ENCODE measurements around the gene BBS1. TPM values are rescaled to one million over a fixed set of nuclear protein-coding genes. Genes with fewer than 3 reads are reported as not detected.

BBS1 gene
- total RNA-seq, 3 donors from 2014 or later: 51.5 to 79.5 (median 63.8) TPM

- Histone ChIP-seq H3K27me3 (no peaks in the 10 kb centered on the region), H3K27ac (no peak overlapping the region), H3K9me3 (no peaks in the 10 kb centered on the region), H3K36me3 (no peaks in the 10 kb centered on the region), H3K4me1 (peaks cover 0 to 4% of the 10 kb centered on the region in 2 donors), H3K4me3 (no peak overlapping the region)
- intact Hi-C loops (cut with DNase I; ENCODE audit: low total_unique reads): no loop called here
- TF ChIP-seq POLR2A (IDR thresholded peaks at IDR 0.05) (no peak), CTCF (IDR thresholded peaks at IDR 0.05) (no peak), POLR2AphosphoS5 (IDR thresholded peaks at IDR 0.05) (no peak)
- DNase-seq (ENCODE audit: low spot score in 2 of 2): no peak
These were observed 41.7 kb upstream of the BBS1 start for GRCh38 chr11:66468691-66469090.

GRCh38 chr11:66469441-66469840 is 41.0 kb upstream of the BBS1 start:
- Histone ChIP-seq H3K4me3 (no peak overlapping the region), H3K27ac (no peak overlapping the region), H3K27me3 (no peaks in the 10 kb centered on the region), H3K36me3 (no peaks in the 10 kb centered on the region), H3K9me3 (no peaks in the 10 kb centered on the region), H3K4me1 (peaks cover 0 to 4% of the 10 kb centered on the region in 2 donors)
- no peak for DNase-seq (ENCODE audit: low spot score in 2 of 2)
- intact Hi-C loops (cut with DNase I; ENCODE audit: low total_unique reads): no loop called here
- TF ChIP-seq POLR2A (IDR thresholded peaks at IDR 0.05) (no peak), POLR2AphosphoS5 (IDR thresholded peaks at IDR 0.05) (no peak), CTCF (IDR thresholded peaks at IDR 0.05) (no peak)

- Histone ChIP-seq H3K27ac (no peak overlapping the region), H3K4me1 (peaks cover 0 to 4% of the 10 kb centered on the region in 2 donors), H3K36me3 (no peaks in the 10 kb centered on the region), H3K9me3 (no peaks in the 10 kb centered on the region), H3K4me3 (no peak overlapping the region), H3K27me3 (no peaks in the 10 kb centered on the region)
- intact Hi-C loops (cut with DNase I; ENCODE audit: low total_unique reads): no loop called here
- DNase-seq (ENCODE audit: low spot score in 2 of 2): no peak
- TF ChIP-seq CTCF (IDR thresholded peaks at IDR 0.05) (no peak), POLR2A (IDR thresholded peaks at IDR 0.05) (no peak), POLR2AphosphoS5 (IDR thresholded peaks at IDR 0.05) (no peak)
These were observed 40.4 kb upstream of the BBS1 start for GRCh38 chr11:66470015-66470414.

- Histone ChIP-seq H3K36me3 (no peaks in the 10 kb centered on the region), H3K27ac (no peak overlapping the region), H3K9me3 (no peaks in the 10 kb centered on the region), H3K4me3 (no peak overlapping the region), H3K27me3 (no peaks in the 10 kb centered on the region), H3K4me1 (peaks cover 0 to 4% of the 10 kb centered on the region in 2 donors)
- intact Hi-C loops (cut with DNase I; ENCODE audit: low total_unique reads): no loop called here
- no peak for DNase-seq (ENCODE audit: low spot score in 2 of 2)
- TF ChIP-seq CTCF (IDR thresholded peaks at IDR 0.05): no peak
These were observed 39.3 kb upstream of the BBS1 start for GRCh38 chr11:66471142-66471541.

GRCh38 chr11:66472054-66472453 is 38.4 kb upstream of the BBS1 start:
- intact Hi-C loops (cut with DNase I; ENCODE audit: low total_unique reads): no loop called here
- H3K36me3 ChIP-seq: no peaks in the 10 kb centered on the region

More at GRCh38 chr11:66472054-66472453, 38.4 kb upstream of the BBS1 start:
- no peak overlapping the region for H3K4me3 ChIP-seq
- H3K27me3 ChIP-seq: no peaks in the 10 kb centered on the region
- no peak for DNase-seq (ENCODE audit: low spot score in 2 of 2)
- TF ChIP-seq CTCF (IDR thresholded peaks at IDR 0.05) (no peak), POLR2A (IDR thresholded peaks at IDR 0.05) (no peak), POLR2AphosphoS5 (IDR thresholded peaks at IDR 0.05) (no peak)
- no peak overlapping the region for H3K27ac ChIP-seq
- no peaks in the 10 kb centered on the region for H3K9me3 ChIP-seq
- H3K4me1 ChIP-seq: peaks cover 0 to 4% of the 10 kb centered on the region in 2 donors

All from breast epithelium (tissue), 4 donors.